Measurements from ENCODE around the gene SNX32. TPM values are rescaled to one million over a fixed set of nuclear protein-coding genes. Genes with fewer than 3 reads are reported as not detected.

Gene SNX32
- total and polyA plus RNA-seq, 2 of the 13 experiments (the other 11 are each of a cell fraction or from before 2014, with no cell fraction given): 0.09 to 0.34 TPM

- TF ChIP-seq CERS6 (CRISPR knock-in tag; IDR thresholded peaks at IDR 0.05) (peak; percentile 89; the same call in 1 of the 2 replicates), THAP11 (CRISPR knock-in tag; IDR thresholded peaks at IDR 0.05) (peak; percentile 68), RBAK (CRISPR knock-in tag; IDR thresholded peaks at IDR 0.05) (no peak), SAFB2 (CRISPR knock-in tag; IDR thresholded peaks at IDR 0.05; ENCODE audit: borderline replicate concordance, low read depth) (peak; percentile 61), HNRNPK (IDR thresholded peaks at IDR 0.05; ENCODE audit: low read depth, low read length, poor library complexity, severe bottlenecking) (peak; percentile 59), SIN3A (IDR thresholded peaks at IDR 0.05; ENCODE audit: borderline replicate concordance, low read depth, low read length) (peak; percentile 49; the same call in 1 of the 2 replicates), SMAD1 (CRISPR knock-in tag; IDR thresholded peaks at IDR 0.05; ENCODE audit: borderline replicate concordance, low read depth) (peak; percentile 68; the same call in 1 of the 2 replicates), ZNF780A (CRISPR knock-in tag; IDR thresholded peaks at IDR 0.05) (0 out of 2 replicates have a peak, but pooled peaks have one; percentile 29), ZBTB38 (CRISPR knock-in tag; IDR thresholded peaks at IDR 0.05) (peak; percentile 73; the same call in 1 of the 2 replicates), SKIL (CRISPR knock-in tag; IDR thresholded peaks at IDR 0.05; ENCODE audit: borderline replicate concordance) (no peak), SIX4 (CRISPR knock-in tag; IDR thresholded peaks at IDR 0.05) (no peak), ZSCAN21 (CRISPR knock-in tag; IDR thresholded peaks at IDR 0.05; ENCODE audit: borderline replicate concordance) (peak; percentile 83), ZFP36L1 (CRISPR knock-in tag; IDR thresholded peaks at IDR 0.05) (peak; percentile 89; the same call in 1 of the 2 replicates), MYC (CRISPR knock-in tag; IDR thresholded peaks at IDR 0.05; ENCODE audit: borderline replicate concordance) (peak; percentile 98), CENPBD1 (CRISPR knock-in tag; IDR thresholded peaks at IDR 0.05; ENCODE audit: borderline replicate concordance, low read depth) (no peak), HOXA7 (CRISPR knock-in tag; IDR thresholded peaks at IDR 0.05) (no peak), EED (CRISPR knock-in tag; IDR thresholded peaks at IDR 0.05) (peak; percentile 80), KMT2A (CRISPR knock-in tag; IDR thresholded peaks at IDR 0.05) (0 out of 2 replicates have a peak, but pooled peaks have one; percentile 32), TCF12 (IDR thresholded peaks at IDR 0.05) (no peak), TCF12 (CRISPR knock-in tag; IDR thresholded peaks at IDR 0.05) (no peak; the same call in 1 of the 2 replicates), ZNF563 (CRISPR knock-in tag; IDR thresholded peaks at IDR 0.05) (peak; percentile 96)
- TF ChIP-seq, protein P1, sequence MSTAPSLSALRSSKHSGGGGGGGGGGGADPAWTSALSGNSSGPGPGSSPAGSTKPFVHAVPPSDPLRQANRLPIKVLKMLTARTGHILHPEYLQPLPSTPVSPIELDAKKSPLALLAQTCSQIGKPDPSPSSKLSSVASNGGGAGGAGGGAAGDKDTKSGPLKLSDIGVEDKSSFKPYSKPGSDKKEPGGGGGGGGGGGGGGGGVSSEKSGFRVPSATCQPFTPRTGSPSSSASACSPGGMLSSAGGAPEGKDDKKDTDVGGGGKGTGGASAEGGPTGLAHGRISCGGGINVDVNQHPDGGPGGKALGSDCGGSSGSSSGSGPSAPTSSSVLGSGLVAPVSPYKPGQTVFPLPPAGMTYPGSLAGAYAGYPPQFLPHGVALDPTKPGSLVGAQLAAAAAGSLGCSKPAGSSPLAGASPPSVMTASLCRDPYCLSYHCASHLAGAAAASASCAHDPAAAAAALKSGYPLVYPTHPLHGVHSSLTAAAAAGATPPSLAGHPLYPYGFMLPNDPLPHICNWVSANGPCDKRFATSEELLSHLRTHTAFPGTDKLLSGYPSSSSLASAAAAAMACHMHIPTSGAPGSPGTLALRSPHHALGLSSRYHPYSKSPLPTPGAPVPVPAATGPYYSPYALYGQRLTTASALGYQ (CRISPR knock-in tag; IDR thresholded peaks at IDR 0.05): peak; percentile 35; the same call in 1 of the 2 replicates
- TF ChIP-seq, protein P2, sequence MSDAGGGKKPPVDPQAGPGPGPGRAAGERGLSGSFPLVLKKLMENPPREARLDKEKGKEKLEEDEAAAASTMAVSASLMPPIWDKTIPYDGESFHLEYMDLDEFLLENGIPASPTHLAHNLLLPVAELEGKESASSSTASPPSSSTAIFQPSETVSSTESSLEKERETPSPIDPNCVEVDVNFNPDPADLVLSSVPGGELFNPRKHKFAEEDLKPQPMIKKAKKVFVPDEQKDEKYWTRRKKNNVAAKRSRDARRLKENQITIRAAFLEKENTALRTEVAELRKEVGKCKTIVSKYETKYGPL (CRISPR knock-in tag; IDR thresholded peaks at IDR 0.05): peak; percentile 40; the same call in 1 of the 2 replicates
Measured at GRCh38 chr11:65890324-65891218, 56.8 kb downstream of the SNX32 start, which contains the start of gene CCDC85B (continued).
